ENCODE results near the gene TPBG.

TPBG gene

DNA sequence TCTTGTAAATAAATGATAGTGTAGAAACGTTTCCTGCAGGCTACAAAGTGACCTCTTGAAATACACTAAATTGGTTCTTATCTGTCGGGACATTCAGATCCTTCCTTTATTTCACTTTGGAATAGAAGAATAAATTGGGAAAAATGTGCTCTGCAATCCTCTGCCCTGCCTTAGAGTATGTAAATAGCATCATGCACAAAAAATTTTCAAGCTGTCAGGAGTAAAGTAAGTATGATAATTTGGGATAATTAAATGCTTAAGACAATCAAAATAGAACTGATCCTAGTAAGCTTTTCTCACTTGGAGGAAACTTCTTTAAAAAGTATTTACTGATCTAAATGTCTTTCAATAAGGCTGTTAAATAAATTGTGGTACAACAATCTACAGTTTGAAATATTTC, 3.1 kb upstream of the TPBG start:
- TF ChIP-seq, protein P1, sequence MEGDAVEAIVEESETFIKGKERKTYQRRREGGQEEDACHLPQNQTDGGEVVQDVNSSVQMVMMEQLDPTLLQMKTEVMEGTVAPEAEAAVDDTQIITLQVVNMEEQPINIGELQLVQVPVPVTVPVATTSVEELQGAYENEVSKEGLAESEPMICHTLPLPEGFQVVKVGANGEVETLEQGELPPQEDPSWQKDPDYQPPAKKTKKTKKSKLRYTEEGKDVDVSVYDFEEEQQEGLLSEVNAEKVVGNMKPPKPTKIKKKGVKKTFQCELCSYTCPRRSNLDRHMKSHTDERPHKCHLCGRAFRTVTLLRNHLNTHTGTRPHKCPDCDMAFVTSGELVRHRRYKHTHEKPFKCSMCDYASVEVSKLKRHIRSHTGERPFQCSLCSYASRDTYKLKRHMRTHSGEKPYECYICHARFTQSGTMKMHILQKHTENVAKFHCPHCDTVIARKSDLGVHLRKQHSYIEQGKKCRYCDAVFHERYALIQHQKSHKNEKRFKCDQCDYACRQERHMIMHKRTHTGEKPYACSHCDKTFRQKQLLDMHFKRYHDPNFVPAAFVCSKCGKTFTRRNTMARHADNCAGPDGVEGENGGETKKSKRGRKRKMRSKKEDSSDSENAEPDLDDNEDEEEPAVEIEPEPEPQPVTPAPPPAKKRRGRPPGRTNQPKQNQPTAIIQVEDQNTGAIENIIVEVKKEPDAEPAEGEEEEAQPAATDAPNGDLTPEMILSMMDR (IDR thresholded peaks at IDR 0.05): no peak
- no peaks in the 10 kb centered on the region for H3K9me3 ChIP-seq (ENCODE audit: control insufficient read depth, low read length)
- no peak overlapping the region for H2AFZ ChIP-seq
- no peak overlapping the region for H3K4me3 ChIP-seq (ENCODE audit: low read depth, low read length)
- H3K27ac ChIP-seq: no peak overlapping the region
- H3K4me1 ChIP-seq: no peaks in the 10 kb centered on the region
- no peaks in the 10 kb centered on the region for H3K36me3 ChIP-seq (ENCODE audit: control insufficient read depth, insufficient read depth, low read length)
- H3K4me2 ChIP-seq (ENCODE audit: low read length): no peak overlapping the region
- H3K9ac ChIP-seq: no peak overlapping the region
- no peaks in the 10 kb centered on the region for H3K27me3 ChIP-seq (ENCODE audit: control insufficient read depth, insufficient read depth, low read length)
- no peaks in the 10 kb centered on the region for H3K79me2 ChIP-seq

DNA sequence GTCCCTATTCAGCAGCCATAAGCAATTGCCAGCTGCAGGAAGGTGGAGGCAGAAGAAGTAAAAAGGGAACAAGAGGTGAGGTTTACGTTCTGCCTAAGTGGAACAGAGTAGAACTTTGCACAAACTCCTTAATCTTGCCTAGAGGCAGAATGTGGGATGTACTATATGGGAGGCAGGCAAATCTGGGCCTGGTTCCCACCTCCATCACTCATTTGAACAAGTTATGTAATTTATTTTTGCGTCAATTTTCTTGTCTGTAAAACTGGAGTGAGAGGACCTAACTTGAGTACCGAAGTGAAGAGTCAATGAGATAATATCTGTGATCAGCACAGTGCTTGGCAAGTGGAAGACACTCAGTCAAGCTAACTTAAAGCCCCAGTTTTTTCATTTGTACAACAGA, 2.0 kb upstream of the TPBG start:
- Histone ChIP-seq H3K4me1 (no peaks in the 10 kb centered on the region), H3K4me3 (ENCODE audit: low read depth, low read length) (no peak overlapping the region), H3K27ac (no peak overlapping the region), H3K9ac (no peak overlapping the region), H3K9me3 (ENCODE audit: control insufficient read depth, low read length) (no peaks in the 10 kb centered on the region), H3K27me3 (ENCODE audit: control insufficient read depth, insufficient read depth, low read length) (no peaks in the 10 kb centered on the region), H2AFZ (no peak overlapping the region), H3K36me3 (ENCODE audit: control insufficient read depth, insufficient read depth, low read length) (no peaks in the 10 kb centered on the region), H3K4me2 (ENCODE audit: low read length) (no peak overlapping the region), H3K79me2 (no peaks in the 10 kb centered on the region)
- TF ChIP-seq, protein P1 (IDR thresholded peaks at IDR 0.05): no peak

GRCh38 chr6:82362144-82362543, 1.5 kb upstream of the TPBG start:
- no peak overlapping the region for H3K4me2 ChIP-seq (ENCODE audit: low read length)
- H3K4me3 ChIP-seq (ENCODE audit: low read depth, low read length): no peak overlapping the region
- H3K27ac ChIP-seq: no peak overlapping the region
- no peaks in the 10 kb centered on the region for H3K27me3 ChIP-seq (ENCODE audit: control insufficient read depth, insufficient read depth, low read length)
- no peak overlapping the region for H2AFZ ChIP-seq
- H3K9me3 ChIP-seq (ENCODE audit: control insufficient read depth, low read length): no peaks in the 10 kb centered on the region
- H3K36me3 ChIP-seq (ENCODE audit: control insufficient read depth, insufficient read depth, low read length): no peaks in the 10 kb centered on the region
- TF ChIP-seq, protein P1 (IDR thresholded peaks at IDR 0.05): no peak
- no peak overlapping the region for H3K9ac ChIP-seq
- H3K79me2 ChIP-seq: no peaks in the 10 kb centered on the region
- no peaks in the 10 kb centered on the region for H3K4me1 ChIP-seq

DNA sequence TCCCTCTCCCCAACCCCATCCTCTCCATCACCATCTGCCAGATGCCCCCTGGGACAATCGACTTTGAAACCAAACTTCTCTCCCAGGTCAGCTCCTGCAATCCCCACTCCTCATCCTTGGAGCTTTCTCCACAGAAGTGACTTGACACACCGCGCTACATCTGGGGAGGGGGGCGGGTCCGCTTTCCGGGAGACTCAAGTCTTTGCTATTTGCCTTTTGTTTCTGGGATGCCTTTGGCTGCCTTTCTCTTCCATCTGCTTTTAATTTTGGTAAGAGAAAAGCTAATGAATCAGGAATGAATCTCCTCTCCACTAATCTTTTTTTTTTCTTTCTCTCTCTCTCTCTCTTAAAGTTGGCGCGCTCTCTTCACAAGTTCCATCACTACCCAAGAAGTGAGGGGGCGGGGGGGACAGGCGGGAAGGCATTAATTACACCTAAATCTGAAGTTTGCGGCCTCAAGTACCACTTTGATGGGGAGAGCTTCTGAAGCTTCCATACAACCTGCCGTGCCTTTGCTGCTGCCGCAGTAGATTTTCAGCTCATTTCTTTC, 664 bp upstream of the TPBG start:
- no peaks in the 10 kb centered on the region for H3K4me1 ChIP-seq
- no peak overlapping the region for H3K9ac ChIP-seq

More for the DNA sequence above, 664 bp upstream of the TPBG start:
- no peaks in the 10 kb centered on the region for H3K36me3 ChIP-seq (ENCODE audit: control insufficient read depth, insufficient read depth, low read length)
- H3K4me2 ChIP-seq (ENCODE audit: low read length): peak overlapping the region; percentile 87
- no peaks in the 10 kb centered on the region for H3K79me2 ChIP-seq
- H3K9me3 ChIP-seq (ENCODE audit: control insufficient read depth, low read length): no peaks in the 10 kb centered on the region
- H2AFZ ChIP-seq: peak overlapping the region; percentile 89
- H3K27ac ChIP-seq: no peak overlapping the region
- no peaks in the 10 kb centered on the region for H3K27me3 ChIP-seq (ENCODE audit: control insufficient read depth, insufficient read depth, low read length)
- TF ChIP-seq, protein P1 (IDR thresholded peaks at IDR 0.05): no peak
- peak overlapping the region; percentile 81 for H3K4me3 ChIP-seq (ENCODE audit: low read depth, low read length)
